NCI-H2196 (cell line): Measurements from ENCODE around the gene MCTP1.

ENCODE experiments used
- DNase-seq: peaks from one replicate; lab custom pipeline; 2025; ENCODE audit not compliant: unreplicated experiment; lab: John Stamatoyannopoulos, UW

The MCTP1 gene

GRCh38 chr5:95124731-95125130 lies 160.2 kb downstream of the MCTP1 start:
- no peak for DNase-seq

GRCh38 chr5:95124101-95124500 lies 160.8 kb downstream of the MCTP1 start:
- no peak for DNase-seq

GRCh38 chr5:95114902-95115301 lies 170.0 kb downstream of the MCTP1 start:
- no peak for DNase-seq

- DNase-seq = no peak
Observed at GRCh38 chr5:95114305-95114704, 170.6 kb downstream of the MCTP1 start.

- no peak for DNase-seq
Observed at GRCh38 chr5:95113489-95113888, 171.4 kb downstream of the MCTP1 start.

GRCh38 chr5:95111141-95111540 lies 173.8 kb downstream of the MCTP1 start:
- no peak for DNase-seq

GRCh38 chr5:95110118-95110517 lies 174.8 kb downstream of the MCTP1 start:
- no peak for DNase-seq

- DNase-seq = no peak
Observed at GRCh38 chr5:95107138-95107537, 177.8 kb downstream of the MCTP1 start.

- no peak for DNase-seq
Observed at GRCh38 chr5:95105638-95106037, 179.3 kb downstream of the MCTP1 start.

GRCh38 chr5:95102687-95103086 lies 182.2 kb downstream of the MCTP1 start:
- DNase-seq = no peak

- no peak for DNase-seq
Observed at GRCh38 chr5:95102080-95102479, 182.8 kb downstream of the MCTP1 start.

GRCh38 chr5:95100551-95100950 lies 184.3 kb downstream of the MCTP1 start:
- DNase-seq = no peak

- DNase-seq = no peak
Observed at GRCh38 chr5:95098012-95098411, 186.9 kb downstream of the MCTP1 start.

GRCh38 chr5:95093211-95093610 lies 191.7 kb downstream of the MCTP1 start:
- no peak for DNase-seq

GRCh38 chr5:95090774-95091173 lies 194.1 kb downstream of the MCTP1 start:
- no peak for DNase-seq

- no peak for DNase-seq
Observed at GRCh38 chr5:95087816-95088317, 197.0 kb downstream of the MCTP1 start.

- no peak for DNase-seq
Observed at GRCh38 chr5:95086927-95087815, 197.7 kb downstream of the MCTP1 start.

GRCh38 chr5:95084757-95085156 lies 200.1 kb downstream of the MCTP1 start:
- DNase-seq = no peak

GRCh38 chr5:95083606-95084005 lies 201.3 kb downstream of the MCTP1 start:
- no peak for DNase-seq

- DNase-seq = no peak
Observed at GRCh38 chr5:95081982-95082381, 202.9 kb downstream of the MCTP1 start.

GRCh38 chr5:95081500-95081960 lies 203.4 kb downstream of the MCTP1 start:
- DNase-seq = no peak

GRCh38 chr5:95080441-95080840 lies 204.5 kb downstream of the MCTP1 start:
- no peak for DNase-seq

- no peak for DNase-seq
Observed at GRCh38 chr5:95080030-95080429, 204.9 kb downstream of the MCTP1 start.
